ENCODE measurements around the gene JAKMIP1. TPM values are rescaled to one million over a fixed set of nuclear protein-coding genes. Genes with fewer than 3 reads are reported as not detected.

The JAKMIP1 gene
- total RNA-seq, 3 donors from 2014 or later, result 0.63 to 2.1 TPM; not detected in 1

DNA sequence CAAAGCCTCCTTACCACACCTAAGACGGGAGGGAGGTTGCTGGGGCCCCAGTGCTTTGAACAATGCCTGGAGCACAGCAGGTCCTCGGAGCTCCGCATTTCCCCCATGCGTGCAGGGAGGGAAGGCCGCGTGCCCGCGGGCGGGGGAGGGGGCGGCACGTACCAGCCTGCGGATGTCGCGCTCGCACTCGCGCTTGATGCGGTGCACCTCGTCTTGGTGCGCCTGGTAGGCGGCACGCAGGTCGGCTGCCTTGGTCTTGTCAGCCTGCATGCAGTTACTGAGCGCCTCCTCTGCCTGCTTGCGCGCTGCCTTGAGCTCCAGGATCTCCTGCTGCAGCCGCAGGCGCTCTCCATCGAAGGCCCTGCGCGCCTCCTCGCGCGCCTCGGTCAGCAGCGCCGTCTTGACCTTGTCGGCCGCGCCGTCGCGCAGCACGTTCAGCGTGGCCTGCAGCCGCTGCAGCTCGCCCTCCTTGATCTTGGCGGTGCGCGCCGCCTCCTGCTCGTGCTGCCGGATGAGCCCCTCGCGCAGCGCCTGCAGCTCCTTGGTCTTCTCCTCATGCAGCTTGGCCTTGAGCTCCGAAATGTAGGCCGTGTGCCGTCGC, 94.9 kb downstream of the JAKMIP1 start:
- ATAC-seq, result no peak
- intact Hi-C loops (cut with DNase I, micrococcal nuclease), result no loop called here

DNA sequence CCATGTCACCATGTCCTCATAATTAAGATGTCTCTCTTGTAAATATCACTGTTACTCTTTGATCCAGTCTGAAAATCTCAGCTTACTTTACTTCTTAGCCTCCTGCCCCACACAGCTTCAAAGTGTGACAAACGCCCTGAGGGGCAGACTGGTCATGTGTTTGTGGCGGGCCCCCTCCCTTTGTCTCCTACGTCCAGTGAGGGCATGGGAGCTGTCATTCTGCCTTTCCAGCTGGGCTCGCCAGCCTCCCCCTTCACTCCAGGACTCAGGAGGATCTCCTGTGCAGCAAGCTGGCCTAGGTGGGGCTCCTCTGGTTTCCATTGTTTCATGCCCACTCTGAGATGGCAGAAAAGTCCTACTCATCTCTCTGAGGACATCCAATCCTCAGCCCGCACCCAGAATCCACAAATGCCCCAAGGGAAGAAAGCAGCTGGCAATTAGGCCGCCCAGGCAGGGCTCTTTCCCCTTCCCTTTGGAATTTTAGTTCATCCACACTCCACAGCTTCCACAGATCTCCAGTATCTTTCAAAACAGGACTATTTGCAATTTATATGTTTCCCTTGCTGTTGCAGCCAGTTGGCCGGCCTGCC, 95.7 kb downstream of the JAKMIP1 start:
- no peak for ATAC-seq
- TF ChIP-seq, protein P1, sequence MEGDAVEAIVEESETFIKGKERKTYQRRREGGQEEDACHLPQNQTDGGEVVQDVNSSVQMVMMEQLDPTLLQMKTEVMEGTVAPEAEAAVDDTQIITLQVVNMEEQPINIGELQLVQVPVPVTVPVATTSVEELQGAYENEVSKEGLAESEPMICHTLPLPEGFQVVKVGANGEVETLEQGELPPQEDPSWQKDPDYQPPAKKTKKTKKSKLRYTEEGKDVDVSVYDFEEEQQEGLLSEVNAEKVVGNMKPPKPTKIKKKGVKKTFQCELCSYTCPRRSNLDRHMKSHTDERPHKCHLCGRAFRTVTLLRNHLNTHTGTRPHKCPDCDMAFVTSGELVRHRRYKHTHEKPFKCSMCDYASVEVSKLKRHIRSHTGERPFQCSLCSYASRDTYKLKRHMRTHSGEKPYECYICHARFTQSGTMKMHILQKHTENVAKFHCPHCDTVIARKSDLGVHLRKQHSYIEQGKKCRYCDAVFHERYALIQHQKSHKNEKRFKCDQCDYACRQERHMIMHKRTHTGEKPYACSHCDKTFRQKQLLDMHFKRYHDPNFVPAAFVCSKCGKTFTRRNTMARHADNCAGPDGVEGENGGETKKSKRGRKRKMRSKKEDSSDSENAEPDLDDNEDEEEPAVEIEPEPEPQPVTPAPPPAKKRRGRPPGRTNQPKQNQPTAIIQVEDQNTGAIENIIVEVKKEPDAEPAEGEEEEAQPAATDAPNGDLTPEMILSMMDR (IDR thresholded peaks at IDR 0.05), result no peak
- H3K4me1 ChIP-seq (ENCODE audit: low read depth), result no peaks in the 10 kb centered on the region
- H3K36me3 ChIP-seq (ENCODE audit: low read depth), result no peaks in the 10 kb centered on the region
- intact Hi-C loops (cut with DNase I, micrococcal nuclease), result no loop called here
- no peak for DNase-seq
- no peaks in the 10 kb centered on the region for H3K9me3 ChIP-seq
- H3K4me3 ChIP-seq, result no peak overlapping the region

More for the DNA sequence above, 94.9 kb downstream of the JAKMIP1 start:
- DNase-seq, result no peak
- no peaks in the 10 kb centered on the region for H3K4me1 ChIP-seq (ENCODE audit: low read depth)
- no peaks in the 10 kb centered on the region for H3K36me3 ChIP-seq (ENCODE audit: low read depth)
- H3K9me3 ChIP-seq, result no peaks in the 10 kb centered on the region
- no peak overlapping the region for H3K4me3 ChIP-seq
- TF ChIP-seq, protein P1 (IDR thresholded peaks at IDR 0.05), result no peak

- no peaks in the 10 kb centered on the region for H3K36me3 ChIP-seq (ENCODE audit: low read depth)
- ATAC-seq (no peak), DNase-seq (no peak)
- no peaks in the 10 kb centered on the region for H3K4me1 ChIP-seq (ENCODE audit: low read depth)
- intact Hi-C loops (cut with DNase I, micrococcal nuclease), result no loop called here
- H3K4me3 ChIP-seq, result no peak overlapping the region
- no peaks in the 10 kb centered on the region for H3K9me3 ChIP-seq
- TF ChIP-seq, protein P1 (IDR thresholded peaks at IDR 0.05), result no peak
Observed at GRCh38 chr4:6097581-6097980, 102.8 kb downstream of the JAKMIP1 start.

GRCh38 chr4:6095897-6096296, 104.5 kb downstream of the JAKMIP1 start:
- H3K4me1 ChIP-seq (ENCODE audit: low read depth), result no peaks in the 10 kb centered on the region
- TF ChIP-seq, protein P1 (IDR thresholded peaks at IDR 0.05), result no peak
- no peaks in the 10 kb centered on the region for H3K36me3 ChIP-seq (ENCODE audit: low read depth)
- intact Hi-C loops (cut with DNase I, micrococcal nuclease), result no loop called here
- no peak for ATAC-seq
- H3K4me3 ChIP-seq, result no peak overlapping the region
- H3K9me3 ChIP-seq, result no peaks in the 10 kb centered on the region
- DNase-seq, result no peak

DNA sequence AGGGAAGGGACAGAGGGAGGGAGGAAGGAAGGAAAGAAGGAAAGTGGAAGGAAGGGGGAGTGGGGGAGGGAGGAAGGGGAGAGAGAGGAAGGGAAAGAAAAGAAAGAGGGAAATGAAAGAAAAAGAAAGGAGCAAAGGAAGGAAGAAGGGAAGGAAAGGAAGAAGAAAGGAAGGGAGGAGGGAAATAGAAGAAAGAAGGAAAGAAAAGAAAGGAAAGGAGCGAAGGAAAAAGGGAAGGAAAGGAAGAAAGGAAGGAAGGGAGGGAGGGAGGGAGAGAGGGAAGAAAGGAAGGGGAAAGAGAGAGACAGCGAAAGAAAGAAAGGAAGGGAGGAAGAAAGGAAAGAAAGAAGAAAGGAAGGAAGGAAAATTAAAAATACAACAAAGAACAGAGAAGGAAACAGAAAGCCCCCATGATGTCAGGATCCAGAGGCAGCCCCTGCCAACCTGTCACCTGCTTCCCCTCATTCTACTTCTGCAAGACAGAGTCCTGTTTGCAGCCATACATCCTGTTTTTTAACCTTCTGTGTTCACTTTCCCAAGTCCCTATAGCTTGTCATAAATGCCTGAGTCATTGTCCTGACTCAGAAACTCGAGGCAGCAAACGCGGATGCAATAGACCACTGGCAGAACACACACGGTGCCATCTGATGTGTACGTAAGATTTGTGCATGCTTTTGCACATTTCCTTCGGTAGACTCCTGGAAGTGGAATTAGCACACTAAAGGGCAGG, 105.2 kb downstream of the JAKMIP1 start:
- DNase-seq (no peak), ATAC-seq (no peak)
- TF ChIP-seq, protein P1 (IDR thresholded peaks at IDR 0.05), result no peak
- Histone ChIP-seq H3K36me3 (ENCODE audit: low read depth) (no peaks in the 10 kb centered on the region), H3K4me1 (ENCODE audit: low read depth) (no peaks in the 10 kb centered on the region), H3K9me3 (no peaks in the 10 kb centered on the region), H3K4me3 (no peak overlapping the region)
- intact Hi-C loops (cut with DNase I, micrococcal nuclease), result no loop called here
